Thyroid gland (tissue), 4 donors: ENCODE data around the gene CERT1. TPM values are rescaled to one million over a fixed set of nuclear protein-coding genes. Genes with fewer than 3 reads are reported as not detected.

Source experiments
- DNase-seq, 2 donors: peaks; one replicate each; pipeline ENCODE4 v3.0.0-alpha.2; 2019
- H3K27ac ChIP-seq, 3 donors: fragments of 200-600 bp; sonication (generic); 1 replicate in 2 of 3; 2 replicates in 1 of 3; pipeline ENCODE4 v1.5.1; 2016 to 2019; ENCODE audit warnings: mild to moderate bottlenecking in 1 of 3, moderate library complexity in 1 of 3
- H3K27me3 ChIP-seq: fragments of 200-600 bp; sonication (generic); one replicate; pipeline ENCODE4 v1.5.1; 2019
- H3K36me3 ChIP-seq, 2 donors: fragments of 200-600 bp; sonication (generic); one replicate each; pipeline ENCODE4 v1.5.1; 2016 to 2019
- H3K4me1 ChIP-seq, 2 donors: fragments of 200-600 bp; sonication (generic); one replicate each; pipeline ENCODE4 v1.5.1; 2017 to 2019
- H3K4me3 ChIP-seq, 3 donors: fragments of 200-600 bp; sonication (generic); replicated peaks in 1 of 3; 1 replicate in 2 of 3; 2 replicates in 1 of 3; pipeline ENCODE4 v1.5.1; 2016; ENCODE audit warnings: mild to moderate bottlenecking in 1 of 3
- H3K9me3 ChIP-seq: fragments of 200-600 bp; sonication (generic); one replicate; pipeline ENCODE4 v1.5.1; 2017
- POLR2A ChIP-seq, 2 donors: fragments of 450-650 bp; IDR thresholded peaks; one replicate each; pipeline ENCODE4 v1.6.1; 2017; ENCODE audit warnings: antibody characterized with exemption in 2 of 2, mild to moderate bottlenecking in 2 of 2, moderate library complexity in 1 of 2
- WGBS, 2 donors: methylation state at CpG; one replicate each; pipeline ENCODE4 v1.1.5; 2017; 5-methylcytosine and 5-hydroxymethylcytosine counted together
- intact Hi-C: fragments of 100-400 bp; cut with DNase I; formaldehyde crosslinking; loops from one replicate; pipeline ENCODE4 v1.15.1; 2023
- total RNA-seq, 4 donors: library from RNA; depleted of rRNA; stranded (reverse); fragments of >200 nt; gene quantifications; one replicate each; pipeline ENCODE4 v1.2.3, GENCODE V29; 2016
- TF ChIP-seq, protein P1 (sequence below), 6 experiments: fragments of 200-600 bp in 3 of 6; fragments of 450-650 bp in 3 of 6; sonication (generic) in 3 of 6; IDR thresholded peaks; one replicate each; pipeline ENCODE4 v1.5.1; 2016 to 2019; ENCODE audit warnings: antibody characterized with exemption in 6 of 6, mild to moderate bottlenecking in 2 of 6, inconsistent platforms in 1 of 6, moderate library complexity in 1 of 6

CERT1 gene
- total RNA-seq, 4 donors from 2014 or later, result 66.3 to 87.5 (median 78.0) TPM

GRCh38 chr5:75450069-75450468 is 61.4 kb downstream of the CERT1 start:
- peak overlapping the region; percentile 52 to 77 (median 74) for H3K27ac ChIP-seq
- H3K27me3 ChIP-seq, result no peaks in the 10 kb centered on the region
- H3K36me3 ChIP-seq, result no peaks in the 10 kb centered on the region
- 32 to 53% methylated on average over 1 of the region's 1 CpG for WGBS, 2 donors
- intact Hi-C loops, result no loop called here
- DNase-seq, result peak; percentile 43 to 62
- peaks cover 35 to 38% of the 10 kb centered on the region in 2 donors for H3K4me1 ChIP-seq
- no peak overlapping the region for H3K4me3 ChIP-seq
- no peaks in the 10 kb centered on the region for H3K9me3 ChIP-seq
- TF ChIP-seq POLR2A (IDR thresholded peaks at IDR 0.05), result peak in 1 of 2 donors; percentile 15
- TF ChIP-seq, protein P1, sequence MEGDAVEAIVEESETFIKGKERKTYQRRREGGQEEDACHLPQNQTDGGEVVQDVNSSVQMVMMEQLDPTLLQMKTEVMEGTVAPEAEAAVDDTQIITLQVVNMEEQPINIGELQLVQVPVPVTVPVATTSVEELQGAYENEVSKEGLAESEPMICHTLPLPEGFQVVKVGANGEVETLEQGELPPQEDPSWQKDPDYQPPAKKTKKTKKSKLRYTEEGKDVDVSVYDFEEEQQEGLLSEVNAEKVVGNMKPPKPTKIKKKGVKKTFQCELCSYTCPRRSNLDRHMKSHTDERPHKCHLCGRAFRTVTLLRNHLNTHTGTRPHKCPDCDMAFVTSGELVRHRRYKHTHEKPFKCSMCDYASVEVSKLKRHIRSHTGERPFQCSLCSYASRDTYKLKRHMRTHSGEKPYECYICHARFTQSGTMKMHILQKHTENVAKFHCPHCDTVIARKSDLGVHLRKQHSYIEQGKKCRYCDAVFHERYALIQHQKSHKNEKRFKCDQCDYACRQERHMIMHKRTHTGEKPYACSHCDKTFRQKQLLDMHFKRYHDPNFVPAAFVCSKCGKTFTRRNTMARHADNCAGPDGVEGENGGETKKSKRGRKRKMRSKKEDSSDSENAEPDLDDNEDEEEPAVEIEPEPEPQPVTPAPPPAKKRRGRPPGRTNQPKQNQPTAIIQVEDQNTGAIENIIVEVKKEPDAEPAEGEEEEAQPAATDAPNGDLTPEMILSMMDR (IDR thresholded peaks at IDR 0.05), result no peak

- Histone ChIP-seq H3K27ac (no peak overlapping the region), H3K9me3 (no peaks in the 10 kb centered on the region), H3K27me3 (no peaks in the 10 kb centered on the region), H3K4me1 (peaks cover 25 to 38% of the 10 kb centered on the region in 2 donors), H3K4me3 (no peak overlapping the region), H3K36me3 (no peaks in the 10 kb centered on the region)
- TF ChIP-seq POLR2A (IDR thresholded peaks at IDR 0.05), result no peak
- TF ChIP-seq, protein P1 (IDR thresholded peaks at IDR 0.05), result no peak
- intact Hi-C loops, result no loop called here
- no peak for DNase-seq
- WGBS, 2 donors, result 97 to 98% methylated on average over 2 of the region's 2 CpGs
Observed at GRCh38 chr5:75446068-75446467, 65.4 kb downstream of the CERT1 start.

- no peaks in the 10 kb centered on the region for H3K36me3 ChIP-seq
- no peak overlapping the region for H3K4me3 ChIP-seq
- intact Hi-C loops, result no loop called here
- WGBS, 2 donors, result 96 to 97% methylated on average over 2 of the region's 2 CpGs
- H3K4me1 ChIP-seq, result peaks cover 19 to 26% of the 10 kb centered on the region in 2 donors
- no peak for DNase-seq
- no peaks in the 10 kb centered on the region for H3K9me3 ChIP-seq
- H3K27me3 ChIP-seq, result no peaks in the 10 kb centered on the region
- no peak overlapping the region for H3K27ac ChIP-seq
- no peak for TF ChIP-seq POLR2A (IDR thresholded peaks at IDR 0.05)
- TF ChIP-seq, protein P1 (IDR thresholded peaks at IDR 0.05), result no peak
Observed at GRCh38 chr5:75441560-75441959, 69.9 kb downstream of the CERT1 start.

- intact Hi-C loops, result no loop called here
- no peak for DNase-seq
- no peaks in the 10 kb centered on the region for H3K27me3 ChIP-seq
- H3K36me3 ChIP-seq, result no peaks in the 10 kb centered on the region
- no peak overlapping the region for H3K4me3 ChIP-seq
- peaks cover 20 to 23% of the 10 kb centered on the region in 2 donors for H3K4me1 ChIP-seq
- no peak overlapping the region for H3K27ac ChIP-seq
- TF ChIP-seq POLR2A (IDR thresholded peaks at IDR 0.05), result no peak
- TF ChIP-seq, protein P1 (IDR thresholded peaks at IDR 0.05), result no peak
- no peaks in the 10 kb centered on the region for H3K9me3 ChIP-seq
- 87 to 94% methylated on average over 2 of the region's 2 CpGs for WGBS, 2 donors
Observed at GRCh38 chr5:75439276-75439675, 72.2 kb downstream of the CERT1 start.

DNA sequence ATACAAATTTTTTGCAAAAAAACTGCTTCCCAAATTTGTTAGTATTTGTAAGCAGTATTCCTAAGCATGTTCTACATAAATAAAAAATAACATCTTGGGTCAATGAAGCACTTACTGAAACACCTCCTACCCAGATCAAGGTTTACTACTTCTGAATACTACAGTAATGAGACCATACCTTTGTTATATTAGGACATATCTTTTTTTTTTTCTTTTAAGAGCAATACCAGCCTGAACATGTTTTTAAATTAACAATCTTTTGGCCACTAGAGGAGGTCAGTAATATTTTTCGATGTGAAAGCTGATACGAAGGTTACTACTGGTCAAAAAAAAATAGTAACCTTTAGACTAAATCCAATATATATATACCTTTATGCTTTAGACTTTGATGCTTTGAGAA is 72.7 kb downstream of the CERT1 start:
- no peak for DNase-seq
- H3K27ac ChIP-seq, result no peak overlapping the region
- TF ChIP-seq, protein P1 (IDR thresholded peaks at IDR 0.05), result peak in 2 of 6 experiments; percentile 14 to 20
- no peak for TF ChIP-seq POLR2A (IDR thresholded peaks at IDR 0.05)
- H3K9me3 ChIP-seq, result no peaks in the 10 kb centered on the region
- WGBS, 2 donors, result 72 to 77% methylated on average over 2 of the region's 2 CpGs
- H3K36me3 ChIP-seq, result no peaks in the 10 kb centered on the region
- intact Hi-C loops, result no loop called here
- H3K4me1 ChIP-seq, result peaks cover 19 to 20% of the 10 kb centered on the region in 2 donors
- H3K4me3 ChIP-seq, result no peak overlapping the region
- no peaks in the 10 kb centered on the region for H3K27me3 ChIP-seq
